Measurements from ENCODE around the gene ABCC8.

The ABCC8 gene

GRCh38 chr11:17376493-17376892 lies 100.2 kb downstream of the ABCC8 start:
- H3K36me3 ChIP-seq (ENCODE audit: control insufficient read depth, insufficient read depth, low read length) = no peaks in the 10 kb centered on the region
- no peaks in the 10 kb centered on the region for H3K27me3 ChIP-seq (replicated peaks; ENCODE audit: control insufficient read depth, insufficient read depth, low read length)
- H3K4me3 ChIP-seq (replicated peaks; ENCODE audit: low read depth, low read length) = no peak overlapping the region
- no peak for TF ChIP-seq CTCF (IDR thresholded peaks at IDR 0.05; ENCODE audit: insufficient read depth, low read length, poor library complexity, severe bottlenecking)
- no peak for DNase-seq (ENCODE audit: extremely low read depth, insufficient read length)

- Histone ChIP-seq H3K36me3 (ENCODE audit: control insufficient read depth, insufficient read depth, low read length) (no peaks in the 10 kb centered on the region), H3K27me3 (replicated peaks; ENCODE audit: control insufficient read depth, insufficient read depth, low read length) (no peaks in the 10 kb centered on the region), H3K4me3 (replicated peaks; ENCODE audit: low read depth, low read length) (no peak overlapping the region)
- no peak for TF ChIP-seq CTCF (IDR thresholded peaks at IDR 0.05; ENCODE audit: insufficient read depth, low read length, poor library complexity, severe bottlenecking)
- DNase-seq (ENCODE audit: extremely low read depth, insufficient read length) = no peak
Observed at GRCh38 chr11:17375547-17375946, 101.1 kb downstream of the ABCC8 start.

DNA sequence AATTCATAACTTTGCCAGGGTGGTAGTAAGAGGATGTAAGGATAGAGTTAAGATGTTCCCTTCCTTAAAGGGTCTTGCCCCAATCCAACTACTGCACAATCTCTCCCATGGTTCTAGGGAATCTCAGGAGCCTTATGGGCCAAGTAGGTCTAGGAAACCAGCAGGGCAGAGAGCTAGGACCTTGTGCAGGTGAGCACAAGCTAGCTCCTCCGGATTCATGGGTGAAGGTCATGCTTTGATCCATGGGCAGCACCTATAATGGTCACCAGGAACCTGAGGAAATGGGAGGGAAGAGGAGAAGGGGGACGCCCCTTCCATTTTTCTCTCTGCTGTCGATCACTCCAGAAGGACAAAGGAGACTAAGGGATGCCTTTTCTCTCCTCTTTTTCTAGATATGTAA lies 105.0 kb downstream of the ABCC8 start:
- no peak overlapping the region for H3K4me3 ChIP-seq (replicated peaks; ENCODE audit: low read depth, low read length)
- no peak for TF ChIP-seq CTCF (IDR thresholded peaks at IDR 0.05; ENCODE audit: insufficient read depth, low read length, poor library complexity, severe bottlenecking)
- H3K36me3 ChIP-seq (ENCODE audit: control insufficient read depth, insufficient read depth, low read length) = no peaks in the 10 kb centered on the region
- no peaks in the 10 kb centered on the region for H3K27me3 ChIP-seq (replicated peaks; ENCODE audit: control insufficient read depth, insufficient read depth, low read length)
- DNase-seq (ENCODE audit: extremely low read depth, insufficient read length) = no peak

GRCh38 chr11:17369684-17370243 lies 106.9 kb downstream of the ABCC8 start:
- DNase-seq (ENCODE audit: extremely low read depth, insufficient read length) = no peak
- no peak overlapping the region for H3K4me3 ChIP-seq (replicated peaks; ENCODE audit: low read depth, low read length)
- no peaks in the 10 kb centered on the region for H3K27me3 ChIP-seq (replicated peaks; ENCODE audit: control insufficient read depth, insufficient read depth, low read length)
- H3K36me3 ChIP-seq (ENCODE audit: control insufficient read depth, insufficient read depth, low read length) = no peaks in the 10 kb centered on the region
- TF ChIP-seq CTCF (IDR thresholded peaks at IDR 0.05; ENCODE audit: insufficient read depth, low read length, poor library complexity, severe bottlenecking) = no peak

- Histone ChIP-seq H3K36me3 (ENCODE audit: control insufficient read depth, insufficient read depth, low read length) (no peaks in the 10 kb centered on the region), H3K27me3 (replicated peaks; ENCODE audit: control insufficient read depth, insufficient read depth, low read length) (no peaks in the 10 kb centered on the region), H3K4me3 (replicated peaks; ENCODE audit: low read depth, low read length) (no peak overlapping the region)
- TF ChIP-seq CTCF (IDR thresholded peaks at IDR 0.05; ENCODE audit: insufficient read depth, low read length, poor library complexity, severe bottlenecking) = no peak
- DNase-seq (ENCODE audit: extremely low read depth, insufficient read length) = no peak
Observed at GRCh38 chr11:17369094-17369493, 107.6 kb downstream of the ABCC8 start.

- DNase-seq (ENCODE audit: extremely low read depth, insufficient read length) = no peak
- H3K27me3 ChIP-seq (replicated peaks; ENCODE audit: control insufficient read depth, insufficient read depth, low read length) = no peaks in the 10 kb centered on the region
- no peak overlapping the region for H3K4me3 ChIP-seq (replicated peaks; ENCODE audit: low read depth, low read length)
- TF ChIP-seq CTCF (IDR thresholded peaks at IDR 0.05; ENCODE audit: insufficient read depth, low read length, poor library complexity, severe bottlenecking) = no peak
- no peaks in the 10 kb centered on the region for H3K36me3 ChIP-seq (ENCODE audit: control insufficient read depth, insufficient read depth, low read length)
Observed at GRCh38 chr11:17368551-17368950, 108.1 kb downstream of the ABCC8 start.
